Measurements from ENCODE around the gene NFYC.

Gene NFYC

DNA sequence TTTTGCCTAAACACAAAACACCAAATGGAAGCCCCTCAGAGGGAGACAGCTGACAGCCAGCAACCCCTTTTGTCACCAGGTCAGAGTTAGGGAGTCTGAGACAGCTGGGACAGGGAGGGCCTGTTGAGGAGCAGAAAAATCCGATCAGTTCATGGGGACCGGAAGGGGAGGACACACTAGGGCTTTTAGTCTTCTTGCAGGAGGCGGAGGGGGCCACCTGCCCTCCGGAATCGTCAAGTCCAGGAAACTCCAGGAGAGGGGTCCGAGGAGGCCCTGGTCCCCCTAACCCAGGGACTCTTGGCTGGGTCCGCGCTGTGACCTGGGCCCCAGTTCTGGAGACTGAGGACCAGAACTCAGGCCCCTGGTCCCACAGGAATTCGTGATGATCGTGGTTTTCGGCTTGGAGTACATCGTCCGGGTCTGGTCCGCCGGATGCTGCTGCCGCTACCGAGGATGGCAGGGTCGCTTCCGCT is 126.3 kb downstream of the NFYC start:
- TF ChIP-seq, protein P1, sequence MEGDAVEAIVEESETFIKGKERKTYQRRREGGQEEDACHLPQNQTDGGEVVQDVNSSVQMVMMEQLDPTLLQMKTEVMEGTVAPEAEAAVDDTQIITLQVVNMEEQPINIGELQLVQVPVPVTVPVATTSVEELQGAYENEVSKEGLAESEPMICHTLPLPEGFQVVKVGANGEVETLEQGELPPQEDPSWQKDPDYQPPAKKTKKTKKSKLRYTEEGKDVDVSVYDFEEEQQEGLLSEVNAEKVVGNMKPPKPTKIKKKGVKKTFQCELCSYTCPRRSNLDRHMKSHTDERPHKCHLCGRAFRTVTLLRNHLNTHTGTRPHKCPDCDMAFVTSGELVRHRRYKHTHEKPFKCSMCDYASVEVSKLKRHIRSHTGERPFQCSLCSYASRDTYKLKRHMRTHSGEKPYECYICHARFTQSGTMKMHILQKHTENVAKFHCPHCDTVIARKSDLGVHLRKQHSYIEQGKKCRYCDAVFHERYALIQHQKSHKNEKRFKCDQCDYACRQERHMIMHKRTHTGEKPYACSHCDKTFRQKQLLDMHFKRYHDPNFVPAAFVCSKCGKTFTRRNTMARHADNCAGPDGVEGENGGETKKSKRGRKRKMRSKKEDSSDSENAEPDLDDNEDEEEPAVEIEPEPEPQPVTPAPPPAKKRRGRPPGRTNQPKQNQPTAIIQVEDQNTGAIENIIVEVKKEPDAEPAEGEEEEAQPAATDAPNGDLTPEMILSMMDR (IDR thresholded peaks at IDR 0.05): no peak

DNA sequence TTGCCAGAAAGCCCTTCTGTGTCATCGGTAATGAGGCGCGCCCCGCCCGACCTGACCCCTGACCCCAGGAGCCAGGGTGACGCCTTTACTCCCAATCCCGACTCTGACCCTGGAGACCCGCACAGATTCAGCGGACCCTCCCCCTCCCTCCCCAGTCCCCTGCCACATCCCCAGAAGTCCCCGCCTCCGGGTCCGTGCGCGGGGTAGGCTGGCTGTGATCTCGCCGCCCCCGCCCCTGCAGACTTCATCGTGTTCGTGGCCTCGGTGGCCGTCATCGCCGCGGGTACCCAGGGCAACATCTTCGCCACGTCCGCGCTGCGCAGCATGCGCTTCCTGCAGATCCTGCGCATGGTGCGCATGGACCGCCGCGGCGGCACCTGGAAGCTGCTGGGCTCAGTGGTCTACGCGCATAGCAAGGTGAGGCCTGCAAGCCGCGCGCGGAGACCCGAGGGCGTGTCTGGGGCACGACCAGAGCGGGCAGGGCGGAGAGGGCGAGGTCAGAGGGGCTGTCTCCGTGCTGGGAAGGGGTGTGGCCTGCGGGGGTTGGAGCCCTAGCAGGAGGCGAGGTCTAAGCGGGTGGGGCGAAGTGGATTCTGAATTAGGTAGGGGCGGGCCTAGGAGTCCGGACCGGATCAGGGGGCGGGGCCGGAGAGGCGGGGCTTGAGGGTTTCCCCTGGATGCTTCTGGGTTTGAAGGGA is 126.9 kb downstream of the NFYC start:
- TF ChIP-seq, protein P1 (IDR thresholded peaks at IDR 0.05): no peak

DNA sequence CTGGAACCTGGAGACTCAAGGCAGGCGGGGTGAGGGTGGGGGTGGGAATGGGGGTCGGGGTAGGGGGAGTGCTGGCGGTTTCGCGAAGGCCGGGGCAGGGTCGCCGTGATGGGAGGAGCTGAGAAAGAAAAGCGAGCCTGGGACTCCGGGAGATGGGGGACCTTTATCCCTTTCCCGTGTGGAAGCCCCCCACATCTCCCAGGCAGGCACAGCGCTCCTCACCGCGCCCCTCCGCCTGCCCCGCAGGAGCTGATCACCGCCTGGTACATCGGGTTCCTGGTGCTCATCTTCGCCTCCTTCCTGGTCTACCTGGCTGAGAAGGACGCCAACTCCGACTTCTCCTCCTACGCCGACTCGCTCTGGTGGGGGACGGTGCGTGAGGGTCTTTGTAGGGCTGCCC is 127.6 kb downstream of the NFYC start:
- TF ChIP-seq, protein P1 (IDR thresholded peaks at IDR 0.05): no peak

DNA sequence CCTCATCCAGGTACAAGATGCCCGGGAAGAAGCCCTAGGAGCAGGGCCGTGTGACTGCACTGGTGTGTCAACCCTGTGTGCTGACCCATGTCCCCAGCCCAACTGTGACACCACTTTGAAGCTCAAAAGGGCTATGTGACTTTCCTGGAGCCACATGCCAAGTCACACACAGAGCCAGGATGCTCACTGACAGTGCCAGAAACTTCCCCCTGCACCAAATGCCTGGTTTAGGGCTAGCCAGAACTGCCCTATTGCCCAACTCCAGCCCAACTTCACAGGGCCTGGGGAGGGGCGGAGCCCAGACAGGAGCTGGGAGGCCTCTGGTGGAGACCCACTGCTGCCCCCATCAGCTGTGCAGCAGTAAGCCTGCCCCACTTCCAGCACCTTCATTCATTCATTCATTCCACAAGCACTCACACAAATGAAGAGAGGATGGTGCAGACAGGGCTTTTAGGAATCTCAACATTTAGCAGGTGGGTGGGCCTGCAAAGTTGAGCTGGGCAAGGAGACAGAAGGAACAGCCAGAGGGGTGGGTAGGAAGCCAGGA is 128.8 kb downstream of the NFYC start:
- TF ChIP-seq, protein P1 (IDR thresholded peaks at IDR 0.05): no peak

Data from LNCAP (cell line).